ENCODE data around the gene TMEM95. TPM values are rescaled to one million over a fixed set of nuclear protein-coding genes. Genes with fewer than 3 reads are reported as not detected.

Gene TMEM95
- total RNA-seq: not detected
- long read RNA-seq: 0 reads

GRCh38 chr17:7355053-7355452 is at the start of gene TMEM95:
Gene TMEM95, plus strand, starts transcription at chr17:7355156. Its CDS starts 49 bp downstream, at chr17:7355205.
- Histone ChIP-seq H3K9me3 (no peaks in the 10 kb centered on the region), H3K27me3 (no peaks in the 10 kb centered on the region), H3K4me3 (no peak within 1 kb of the TSS), H3K4me1 (peaks cover 25% of the 10 kb centered on the region), H3K36me3 (no peaks in the 10 kb centered on the region), H3K27ac (no peak within 1 kb of the TSS)
- intact Hi-C loops (cut with DNase I): no loop called here
- TF ChIP-seq CTCF (IDR thresholded peaks at IDR 0.05): no peak
- peak; percentile 67 for DNase-seq
- ATAC-seq: no peak

- Histone ChIP-seq H3K36me3 (peaks cover 30% of the 10 kb centered on the region), H3K4me1 (peaks cover 22% of the 10 kb centered on the region), H3K9me3 (no peaks in the 10 kb centered on the region), H3K27me3 (no peaks in the 10 kb centered on the region), H3K27ac (peak within 1 kb of the TSS; percentile 93), H3K4me3 (peak within 1 kb of the TSS; percentile 92)
- peak; percentile 92 for ATAC-seq
- TF ChIP-seq CTCF (IDR thresholded peaks at IDR 0.05): no peak
- intact Hi-C loops (cut with DNase I): no loop called here
- DNase-seq: peak; percentile 100
These were observed 47.9 kb upstream of the TMEM95 start, which contains the start of gene EIF5A for GRCh38 chr17:7306911-7307685. Gene EIF5A, plus strand, starts transcription at chr17:7307628. Its CDS starts 2,008 bp downstream, at chr17:7309636.

GRCh38 chr17:7307686-7308624 is 47.0 kb upstream of the TMEM95 start:
- intact Hi-C loops (cut with DNase I): no loop called here
- peak overlapping the region; percentile 92 for H3K4me3 ChIP-seq
- no peaks in the 10 kb centered on the region for H3K9me3 ChIP-seq
- H3K4me1 ChIP-seq: peaks cover 22% of the 10 kb centered on the region
- ATAC-seq (peak; percentile 60), DNase-seq (peak; percentile 87)
- H3K27me3 ChIP-seq: no peaks in the 10 kb centered on the region
- no peak for TF ChIP-seq CTCF (IDR thresholded peaks at IDR 0.05)
- H3K27ac ChIP-seq: peak overlapping the region; percentile 93
- peaks cover 38% of the 10 kb centered on the region for H3K36me3 ChIP-seq

GRCh38 chr17:7308625-7309433 is 46.1 kb upstream of the TMEM95 start:
- DNase-seq: peak; percentile 80
- H3K27me3 ChIP-seq: no peaks in the 10 kb centered on the region
- intact Hi-C loops (cut with DNase I): no loop called here
- H3K9me3 ChIP-seq: no peaks in the 10 kb centered on the region
- peaks cover 47% of the 10 kb centered on the region for H3K36me3 ChIP-seq
- H3K4me3 ChIP-seq: peak overlapping the region; percentile 92
- peak overlapping the region; percentile 93 for H3K27ac ChIP-seq
- peak; percentile 46 for ATAC-seq
- no peak for TF ChIP-seq CTCF (IDR thresholded peaks at IDR 0.05)
- peaks cover 24% of the 10 kb centered on the region for H3K4me1 ChIP-seq

- no peak for TF ChIP-seq CTCF (IDR thresholded peaks at IDR 0.05)
- H3K27me3 ChIP-seq: no peaks in the 10 kb centered on the region
- DNase-seq (no peak), ATAC-seq (no peak)
- intact Hi-C loops (cut with DNase I): no loop called here
- peaks cover 32% of the 10 kb centered on the region for H3K4me1 ChIP-seq
- no peak overlapping the region for H3K27ac ChIP-seq
- H3K4me3 ChIP-seq: no peak overlapping the region
- no peaks in the 10 kb centered on the region for H3K9me3 ChIP-seq
- H3K36me3 ChIP-seq: peaks cover 49% of the 10 kb centered on the region
These were observed 45.3 kb upstream of the TMEM95 start for GRCh38 chr17:7309628-7310027.

All from upper lobe of right lung (tissue), 1 donor.